Measurements from ENCODE around the gene RORB.
"Not testable (repeated sequence)": the region's sequence is repeated elsewhere in the genome, so short reads cannot be mapped to it uniquely, and the experiment has no call there.

Gene RORB

DNA sequence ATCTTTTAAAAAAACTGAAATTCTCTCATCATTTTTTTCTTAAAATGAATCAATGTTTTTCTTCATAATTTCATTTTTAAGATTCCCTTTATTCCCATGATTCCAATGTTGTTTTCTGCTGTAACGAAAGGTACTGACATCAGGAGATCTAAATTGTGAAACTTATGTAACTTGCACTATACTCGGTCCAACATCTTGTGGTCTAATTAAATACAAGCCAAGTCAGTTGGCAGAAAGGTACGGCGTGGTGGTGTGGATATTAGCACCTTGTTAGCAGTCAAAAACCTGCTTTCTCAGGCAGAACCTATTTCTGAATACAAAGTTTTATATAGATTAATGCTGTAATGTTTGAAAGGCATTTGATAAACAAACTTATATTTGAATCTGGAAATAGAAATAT lies 20.1 kb downstream of the RORB start:
- no peak for DNase-seq

DNA sequence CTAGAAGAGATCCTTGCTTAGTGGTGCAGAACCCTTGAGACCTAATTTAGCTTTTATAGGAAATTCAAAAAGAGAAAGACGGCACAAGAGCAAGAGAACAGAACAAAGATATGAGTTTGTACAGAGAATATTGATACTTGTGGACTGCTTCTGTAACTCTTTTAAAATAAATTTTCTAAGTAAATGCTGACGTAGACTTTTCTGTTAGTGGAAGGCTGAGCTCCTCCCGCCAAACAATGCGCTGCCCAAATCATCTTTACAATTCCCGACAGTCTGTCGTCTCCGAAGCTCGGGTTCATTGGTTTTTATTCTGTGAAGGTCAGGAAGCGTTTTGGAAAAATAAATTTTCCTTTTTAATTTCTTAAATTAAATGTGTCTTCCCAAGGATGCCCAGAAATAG lies 22.3 kb downstream of the RORB start:
- no peak for DNase-seq

DNA sequence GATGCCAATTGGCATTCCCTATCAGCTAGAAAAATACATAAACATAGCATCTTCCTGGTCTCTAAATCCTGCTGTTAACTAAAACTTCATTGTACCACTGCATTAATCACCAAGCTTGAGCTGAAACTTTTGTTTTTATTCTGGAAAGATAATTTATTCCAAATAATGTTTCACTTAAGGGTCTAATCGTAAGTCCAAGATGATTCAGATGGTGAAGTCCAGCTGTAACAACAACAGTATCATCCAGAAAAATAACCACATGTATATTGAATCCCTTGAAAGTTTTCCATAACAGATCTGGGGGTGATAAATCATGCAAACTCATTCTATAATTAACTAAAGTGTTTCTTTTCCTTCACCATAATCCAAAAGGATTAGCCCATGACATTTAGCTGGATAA lies 23.9 kb downstream of the RORB start:
- no peak for DNase-seq

DNA sequence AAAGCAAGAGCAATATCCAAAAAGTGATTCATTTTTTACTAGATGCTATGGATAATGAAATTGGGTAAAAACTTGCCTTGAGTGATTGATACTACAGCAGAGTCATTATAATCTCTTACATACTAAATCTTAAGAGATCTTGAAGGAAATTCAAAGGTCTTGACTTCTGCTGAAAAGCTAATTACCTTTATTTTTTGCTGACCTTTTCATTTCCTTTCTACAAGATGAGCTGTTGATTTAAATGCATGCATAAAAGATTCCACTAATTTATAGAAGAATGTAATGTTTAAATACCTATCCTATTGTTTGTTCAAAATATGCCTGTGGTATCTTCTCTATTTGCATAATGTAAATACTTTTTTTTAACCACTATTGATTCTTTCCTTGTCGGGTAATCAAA lies 27.2 kb downstream of the RORB start:
- DNase-seq = no peak

DNA sequence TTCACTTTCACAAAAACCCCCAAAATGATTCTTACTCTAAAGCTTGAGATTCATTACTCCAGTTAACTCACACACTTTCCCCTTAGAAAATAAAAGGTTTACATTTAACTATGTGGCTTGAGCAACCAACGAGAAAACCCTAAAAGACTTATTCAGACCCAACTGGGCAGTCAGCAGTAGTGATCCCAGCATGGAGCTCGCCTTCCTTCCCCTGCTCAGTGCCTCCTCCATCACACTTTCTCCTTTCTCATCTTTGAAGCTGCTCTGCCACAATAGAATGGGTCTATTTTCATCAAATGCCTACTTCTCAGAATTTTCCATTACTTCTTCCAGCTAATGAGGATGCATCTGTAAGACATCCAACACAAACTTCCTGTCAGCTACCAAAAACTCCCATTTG lies 29.1 kb downstream of the RORB start:
- DNase-seq = no peak

DNA sequence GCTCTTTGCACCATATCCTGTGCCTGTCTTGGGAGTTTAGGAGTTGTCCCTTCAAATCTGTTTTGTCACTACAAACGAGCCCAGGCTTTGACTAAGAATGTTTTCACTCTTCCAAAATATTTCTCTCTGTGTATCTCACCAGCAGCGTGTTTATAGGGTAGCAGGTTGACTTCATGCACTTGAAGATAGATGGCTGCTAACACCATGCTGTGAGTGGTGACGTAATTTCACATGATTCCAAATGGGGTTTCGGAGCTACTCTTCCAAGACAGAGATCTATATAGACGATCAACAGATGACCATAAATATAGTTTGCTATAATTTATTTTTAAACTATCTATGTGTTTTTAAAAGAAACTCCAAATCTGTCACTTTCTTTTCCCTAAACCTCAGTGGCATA lies 30.6 kb downstream of the RORB start:
- DNase-seq = no peak

DNA sequence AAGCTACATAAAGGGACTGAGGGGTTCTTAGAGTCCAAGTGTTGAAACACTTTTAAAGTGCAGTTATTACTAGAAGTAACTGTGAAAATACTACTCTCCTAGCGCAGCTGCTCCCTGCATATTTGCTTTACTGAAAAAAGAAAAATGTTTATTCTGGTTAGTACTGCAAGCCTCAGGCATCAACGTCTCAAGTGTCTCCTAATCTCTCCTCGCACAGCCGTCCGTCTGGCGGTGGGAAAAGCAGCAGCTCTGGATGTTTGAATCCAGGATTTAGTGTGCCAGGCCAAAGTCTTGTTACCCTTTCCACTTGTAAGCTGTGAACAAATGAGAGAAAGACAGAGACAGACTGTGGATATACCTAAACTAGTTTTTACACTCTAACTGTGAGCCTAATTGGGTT lies 31.1 kb downstream of the RORB start:
- DNase-seq = no peak

DNA sequence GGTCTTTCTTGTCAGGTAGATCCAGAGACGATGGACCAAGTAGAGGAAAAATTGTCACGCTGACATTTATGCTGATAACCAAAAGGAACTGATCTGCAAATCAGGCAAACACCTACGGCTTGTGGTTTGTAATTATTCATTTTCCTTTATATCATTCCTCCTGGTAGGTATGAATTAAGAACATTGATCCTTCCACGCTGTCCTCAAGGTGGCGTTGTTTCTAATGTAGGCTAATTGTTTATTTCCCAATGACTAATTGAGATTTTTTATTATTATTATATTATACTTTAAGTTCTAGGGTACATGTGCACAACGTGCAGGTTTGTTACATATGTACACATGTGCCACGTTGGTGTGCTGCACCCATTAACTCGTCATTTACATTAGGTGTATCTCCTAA lies 33.3 kb downstream of the RORB start:
- DNase-seq = not testable (repeated sequence)

DNA sequence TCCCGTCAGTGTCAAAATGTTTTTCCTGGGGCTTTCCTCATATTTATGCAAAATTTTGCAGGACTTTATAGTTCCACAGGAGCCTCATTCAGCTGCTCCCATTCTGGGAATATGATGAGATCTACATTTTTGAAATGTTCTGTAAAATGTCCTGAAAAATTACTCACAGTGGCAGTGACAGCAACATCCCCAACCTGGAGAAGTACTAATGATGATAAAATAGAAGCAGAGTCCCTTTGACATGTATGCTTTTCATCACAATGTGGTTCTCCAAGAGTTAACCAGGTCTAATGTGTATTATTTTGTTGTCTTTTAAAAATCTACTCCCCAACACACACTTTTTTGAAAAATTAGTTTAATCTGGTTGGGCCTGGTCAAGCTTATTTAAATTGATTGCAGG lies 36.1 kb downstream of the RORB start:
- no peak for DNase-seq

DNA sequence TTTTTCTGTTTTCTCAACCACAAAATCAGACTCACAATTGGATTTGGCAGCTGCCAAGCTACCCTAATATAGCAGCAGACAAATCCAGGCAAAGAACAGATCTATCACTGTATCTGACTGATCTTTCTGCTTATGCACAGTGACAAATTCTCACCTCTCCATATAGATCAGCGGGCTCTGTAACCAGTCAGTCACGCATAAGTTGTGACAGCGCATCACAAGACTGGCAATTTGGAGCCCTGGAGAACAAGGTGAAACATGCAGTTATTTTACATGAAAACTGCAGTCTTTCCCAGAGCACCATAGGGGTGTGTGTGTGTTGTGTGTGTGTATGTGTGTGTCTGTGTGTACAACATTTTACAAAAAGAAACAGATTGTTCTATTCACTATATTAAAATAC lies 37.7 kb downstream of the RORB start:
- no peak for DNase-seq

DNA sequence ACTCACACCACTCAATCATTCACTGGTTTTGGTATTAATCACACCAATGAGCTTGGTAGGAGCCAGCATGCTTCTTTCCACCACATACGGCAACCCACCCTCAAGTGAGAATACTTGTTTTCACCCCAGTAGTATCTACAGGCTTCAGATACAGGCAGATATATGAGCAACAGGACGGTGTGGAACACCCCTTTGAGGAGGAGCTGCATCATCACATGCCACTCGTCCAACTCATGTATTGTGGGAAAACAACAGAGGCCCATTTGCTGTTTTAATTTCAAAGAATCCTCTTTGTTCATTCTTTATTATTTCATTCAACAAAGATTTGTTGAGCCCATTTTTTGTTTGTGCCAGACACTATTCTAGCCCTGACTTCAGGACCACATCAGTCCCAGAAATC lies 46.0 kb downstream of the RORB start:
- DNase-seq = no peak

DNA sequence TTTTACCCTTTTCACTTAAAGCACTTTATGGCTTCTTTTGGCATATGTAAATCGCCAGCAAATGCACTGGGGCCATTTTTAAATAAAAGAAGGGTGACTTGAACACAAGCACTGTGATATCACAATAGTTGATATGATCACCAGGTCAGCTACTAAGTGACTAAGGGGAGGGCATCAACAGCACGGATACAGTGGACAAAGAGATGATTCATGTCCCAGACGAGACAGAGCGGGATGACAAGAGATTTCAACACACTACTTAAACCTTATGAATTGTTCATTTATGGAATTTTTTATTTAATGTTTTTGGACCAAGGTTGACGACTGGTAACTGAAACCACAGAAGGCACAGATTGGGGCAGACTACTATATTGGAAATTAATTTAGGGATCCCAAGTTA lies 54.1 kb downstream of the RORB start:
- DNase-seq = no peak

DNA sequence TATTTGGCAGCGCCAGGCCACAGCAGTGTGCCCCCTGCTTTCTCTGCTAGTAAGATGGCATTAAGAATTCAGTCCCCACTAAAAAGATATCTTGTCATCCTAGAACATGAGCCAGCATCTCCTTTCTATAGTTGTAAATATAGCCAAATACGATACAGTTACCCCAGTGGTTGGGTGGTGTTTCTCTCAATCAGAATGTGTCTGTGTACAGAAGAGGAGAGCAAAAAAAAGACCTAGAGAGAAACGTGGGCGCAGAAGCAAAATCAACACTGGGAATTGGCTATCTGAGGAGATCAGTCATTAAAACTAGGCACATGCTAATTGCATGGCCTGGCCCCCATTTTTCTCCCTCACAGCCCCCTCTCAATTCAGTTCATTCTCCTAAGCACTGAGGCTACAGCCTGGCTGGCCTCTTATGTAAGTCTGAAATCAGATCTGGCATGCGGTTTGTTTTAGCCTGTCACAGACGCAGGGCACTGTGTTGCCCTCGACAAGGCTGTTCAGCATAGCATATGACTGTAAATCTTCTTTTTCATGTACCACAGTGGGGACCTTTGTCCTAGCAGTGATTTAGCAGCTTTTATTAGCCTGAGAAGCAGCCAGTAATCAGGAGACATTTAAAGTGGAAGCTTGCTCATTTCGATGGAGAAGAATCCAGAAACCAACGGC lies 57.8 kb downstream of the RORB start:
- no peak for DNase-seq

DNA sequence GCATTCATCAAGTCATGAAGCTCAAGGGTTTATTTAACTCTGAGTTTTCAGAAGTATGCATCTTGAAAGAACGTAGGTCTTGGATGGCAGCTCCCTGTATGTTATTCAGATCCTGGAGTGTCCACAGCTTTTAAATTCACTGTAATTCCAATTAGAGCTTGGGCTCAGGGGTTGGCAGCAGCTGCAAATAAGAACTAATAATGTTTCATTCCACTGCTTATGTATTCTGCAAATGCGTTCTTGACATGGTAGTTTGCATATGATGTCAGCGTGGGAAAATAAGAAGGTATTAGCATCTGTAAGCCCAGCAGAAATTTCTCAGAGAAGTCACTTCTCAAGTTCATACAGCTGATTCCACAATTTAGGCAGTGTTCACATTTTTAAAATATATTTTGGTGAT lies 58.4 kb downstream of the RORB start:
- no peak for DNase-seq

DNA sequence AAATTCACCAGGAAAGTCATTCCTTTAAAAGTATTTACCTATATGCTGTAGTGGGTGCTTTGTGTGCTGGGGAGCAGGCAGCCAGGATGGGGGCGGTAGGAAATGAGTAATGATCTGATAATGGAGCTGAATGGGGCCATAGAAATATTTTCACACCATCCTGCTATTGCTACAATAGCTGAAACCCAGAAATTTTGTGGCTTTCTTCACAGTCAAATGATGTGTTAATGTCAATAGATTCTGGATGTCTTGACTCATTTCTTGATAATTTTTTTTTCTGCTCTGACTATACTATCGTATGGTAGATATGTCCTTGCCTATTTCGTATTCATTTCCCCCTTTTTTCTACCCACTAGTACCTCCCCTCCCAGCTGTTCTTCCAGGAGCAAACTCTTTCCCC lies 59.5 kb downstream of the RORB start:
- DNase-seq = no peak

DNA sequence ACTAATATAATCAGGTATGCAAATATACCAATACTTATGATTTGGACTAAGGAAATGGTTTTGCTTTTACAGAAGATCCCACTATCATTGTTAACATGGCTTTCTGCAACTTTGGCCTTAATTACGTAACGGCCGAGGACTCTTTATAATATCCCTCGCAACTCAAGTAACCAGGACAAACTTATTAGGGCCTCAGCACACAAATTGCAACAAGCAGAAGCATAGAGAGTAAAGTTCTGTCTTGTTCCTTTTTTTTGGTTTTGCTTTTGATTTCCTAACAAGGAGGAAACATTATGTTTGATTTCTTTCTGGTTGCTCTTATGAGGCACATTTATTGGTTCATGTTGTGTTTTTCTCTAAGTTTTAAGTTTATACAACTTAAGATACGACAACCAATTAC lies 60.4 kb downstream of the RORB start:
- DNase-seq = no peak

DNA sequence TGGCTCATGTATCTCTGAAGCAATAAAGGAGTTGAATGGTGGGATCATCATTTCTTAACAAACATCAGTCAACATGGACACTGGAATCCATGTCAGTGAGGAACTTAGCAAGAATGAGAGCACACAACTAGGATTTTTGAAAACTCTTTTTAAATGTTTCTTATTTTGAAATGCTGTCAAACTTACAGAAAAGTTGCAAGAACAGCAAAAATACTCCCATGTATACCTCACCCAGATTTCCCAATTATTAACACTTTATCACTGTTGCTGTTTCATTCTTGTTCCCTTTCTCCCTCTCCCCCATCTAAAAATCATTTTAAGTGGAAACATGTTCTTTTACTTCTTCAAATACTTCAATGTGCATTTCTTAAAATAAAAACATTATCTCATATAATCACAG lies 65.5 kb downstream of the RORB start:
- no peak for DNase-seq

DNA sequence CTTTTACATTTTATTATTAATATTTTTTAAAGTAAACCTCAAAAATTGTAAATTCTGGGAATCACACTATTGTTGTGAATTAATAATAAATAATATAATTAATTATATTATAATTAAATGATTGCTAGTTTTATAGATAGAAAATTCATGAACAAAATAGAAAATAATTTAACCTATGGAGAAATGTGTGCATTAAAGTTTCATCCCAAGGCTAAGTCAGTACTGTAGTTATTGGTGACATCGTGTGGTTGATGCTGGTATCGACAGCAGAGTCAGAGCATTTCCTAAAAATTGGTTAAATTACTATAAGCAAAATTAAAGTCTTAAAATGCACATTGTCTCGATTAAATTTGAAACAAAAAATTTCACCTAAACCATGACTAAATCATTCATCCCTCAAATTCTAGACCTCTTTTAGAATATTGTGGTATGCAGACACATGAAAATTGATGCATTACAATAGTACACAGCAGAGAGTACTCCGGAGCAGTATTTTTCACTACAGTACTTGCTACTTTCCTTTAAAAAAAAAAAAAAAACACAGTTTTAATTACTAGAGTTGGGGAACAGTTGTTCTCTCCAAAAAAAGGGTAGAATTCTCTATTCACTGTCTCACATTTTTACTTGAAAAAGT lies 73.9 kb downstream of the RORB start:
- DNase-seq = no peak

DNA sequence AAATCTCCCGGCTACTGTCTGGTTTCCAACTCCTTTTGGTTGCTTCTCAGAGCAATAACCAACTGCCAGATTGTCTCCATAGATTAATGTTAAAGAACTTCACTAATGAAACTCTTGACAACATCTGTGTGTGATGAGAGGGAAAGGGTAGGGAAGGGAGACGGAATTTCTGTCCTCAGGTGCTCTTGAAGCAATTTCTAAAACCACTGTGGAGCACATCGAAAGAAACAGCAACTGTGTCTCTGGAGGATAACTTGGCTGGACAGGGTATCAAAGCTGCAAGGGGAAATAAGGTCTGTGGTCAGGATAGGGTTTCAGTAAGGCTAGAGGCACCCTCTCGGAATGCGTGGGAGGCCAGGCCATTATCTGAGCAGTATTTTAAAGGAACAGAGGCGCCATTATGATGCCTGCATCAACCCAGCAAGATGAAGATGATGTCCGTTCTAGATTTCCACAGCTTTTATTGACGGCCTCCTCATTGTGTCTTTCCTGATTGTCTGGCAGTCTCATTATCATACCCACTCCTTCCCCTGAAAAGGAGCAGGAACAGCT lies 76.6 kb downstream of the RORB start:
- DNase-seq = no peak

DNA sequence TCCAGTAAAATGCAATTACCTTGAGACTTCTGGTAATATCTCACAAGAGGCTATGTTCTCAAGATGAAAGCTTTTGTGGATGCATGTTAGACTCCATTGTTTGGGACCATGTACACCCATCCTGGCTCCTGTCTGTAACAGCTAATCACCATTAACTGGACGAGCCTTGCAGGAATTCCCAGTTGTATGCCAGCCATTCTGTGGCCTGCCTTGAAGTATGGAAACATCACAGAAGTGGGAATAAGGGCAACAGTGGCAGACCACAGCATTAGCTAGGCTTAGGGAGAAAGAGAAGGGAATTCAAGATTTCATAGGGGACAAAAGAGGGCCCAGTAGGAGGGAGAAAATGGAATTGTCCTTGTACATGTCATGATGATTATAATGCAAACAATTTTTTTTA lies 79.0 kb downstream of the RORB start:
- no peak for DNase-seq

DNA sequence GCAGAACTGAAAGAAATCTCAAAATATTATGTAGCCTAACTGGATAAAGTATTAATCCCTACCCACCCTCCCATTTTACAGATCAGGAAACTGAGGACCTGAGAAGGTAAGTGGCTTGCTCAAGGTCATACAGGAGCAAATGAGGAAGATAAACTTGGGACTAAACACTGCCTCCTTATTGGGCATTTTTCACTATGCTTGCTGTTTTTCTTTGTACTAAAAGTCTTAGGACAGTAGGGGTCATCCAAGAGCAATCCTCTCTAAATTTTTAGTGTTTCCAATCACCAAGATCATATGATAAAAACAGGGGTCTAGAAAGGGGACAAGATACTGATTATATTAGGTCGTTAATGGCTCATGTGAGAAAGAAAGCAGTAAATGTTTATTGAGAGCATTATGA lies 80.8 kb downstream of the RORB start:
- no peak for DNase-seq

DNA sequence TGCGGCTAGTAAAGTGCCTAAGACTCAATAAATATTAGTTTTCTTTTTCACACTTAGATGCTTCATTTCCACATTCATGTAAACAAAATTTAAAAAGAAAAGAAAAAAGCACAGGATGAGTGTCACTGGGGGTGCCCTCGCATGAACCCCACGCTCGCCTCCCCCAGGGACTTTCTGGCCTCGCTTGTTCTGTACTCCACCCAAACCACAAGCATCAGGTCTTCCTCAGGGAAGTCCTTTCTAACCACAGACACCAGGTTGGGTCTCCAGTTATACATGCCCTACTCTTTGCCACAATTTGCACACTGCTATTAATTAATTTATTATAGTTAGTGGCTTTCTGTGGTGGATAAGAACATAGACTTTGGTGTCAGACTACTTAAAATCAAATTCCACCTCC lies 92.4 kb downstream of the RORB start:
- no peak for DNase-seq

DNA sequence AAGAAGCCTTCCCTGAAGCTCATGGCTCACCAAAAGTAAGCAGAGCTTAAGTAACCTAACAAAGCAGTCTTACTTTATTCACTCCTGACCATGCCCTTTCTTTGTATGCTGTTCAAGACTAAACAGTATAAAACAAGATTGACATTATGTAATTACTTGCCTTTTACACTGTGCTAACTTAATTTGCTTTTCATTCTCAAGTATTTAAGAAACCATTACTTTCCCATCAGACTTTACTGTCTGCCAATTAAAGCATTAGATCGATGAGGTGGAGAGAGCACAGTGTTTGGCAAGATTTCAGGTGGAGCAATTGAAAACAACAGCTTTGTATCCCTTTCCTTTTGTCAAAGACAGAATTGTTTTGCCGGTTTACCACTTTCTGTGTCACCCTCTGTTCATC lies 98.2 kb downstream of the RORB start:
- no peak for DNase-seq

DNA sequence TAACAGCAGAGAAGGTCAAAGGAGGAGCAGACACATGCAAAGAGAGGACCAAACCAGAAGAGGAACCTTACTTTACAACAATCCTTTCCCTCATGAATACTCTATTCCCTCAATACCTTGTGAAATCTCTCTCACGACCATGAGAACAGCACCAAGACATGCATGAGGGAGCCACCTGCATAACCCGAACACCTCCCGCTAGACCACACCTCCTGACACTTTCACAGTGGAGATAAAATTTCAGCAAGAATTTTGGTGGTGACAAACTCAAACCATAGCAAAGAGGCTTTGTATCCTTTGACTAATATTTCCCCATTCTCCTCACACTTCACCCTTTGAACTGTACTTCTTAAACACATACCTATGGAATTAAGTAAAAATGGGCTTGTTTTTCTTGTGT lies 101.7 kb downstream of the RORB start:
- no peak for DNase-seq
